CD4-positive, CD25-positive, alpha-beta regulatory T cell (primary cell): ENCODE results near the gene HTT-AS. TPM values are rescaled to one million over a fixed set of nuclear protein-coding genes. Genes with fewer than 3 reads are reported as not detected.
A peak's percentile ranks its signal among the peaks of the same experiment; 100 is the strongest.
"Not testable (repeated sequence)": the region's sequence is repeated elsewhere in the genome, so short reads cannot be mapped to it uniquely, and the experiment has no call there.

ENCODE experiments used
- ATAC-seq, 2 donors: fragments of 150-1000 bp; cut with Tn5 transposase; one replicate each; pipeline ENCODE4 v1.10.0; 2021; ENCODE audit warnings: low read depth in 2 of 2, moderate number of reproducible peaks in 2 of 2, moderate library complexity in 1 of 2
- DNase-seq, 3 donors: peaks; one replicate each; pipeline versions ENCODE4 v3.0.0 to v3.0.0-alpha.2; 2012 to 2022; ENCODE audit warnings: mixed read lengths in 1 of 3
- H3K27ac ChIP-seq: one replicate; pipeline ENCODE4 v1.7.0; 2013; ENCODE audit warnings: mild to moderate bottlenecking, low read length; ENCODE audit not compliant: insufficient read depth, poor library complexity, severe bottlenecking
- H3K27me3 ChIP-seq: one replicate; pipeline ENCODE4 v1.7.0; 2013; ENCODE audit warnings: low read length; ENCODE audit not compliant: control insufficient read depth, insufficient read depth
- H3K36me3 ChIP-seq: one replicate; pipeline ENCODE4 v1.7.0; 2013; ENCODE audit warnings: mild to moderate bottlenecking, low read length, moderate library complexity; ENCODE audit not compliant: control insufficient read depth, insufficient read depth
- H3K4me1 ChIP-seq: 2 replicates; pipeline ENCODE4 v1.7.0; 2013; ENCODE audit warnings: mild to moderate bottlenecking, low read length; ENCODE audit not compliant: insufficient read depth, control insufficient read depth, poor library complexity, severe bottlenecking
- H3K4me3 ChIP-seq: one replicate; pipeline ENCODE4 v1.7.0; 2013; ENCODE audit warnings: low read depth, mild to moderate bottlenecking, low read length, moderate library complexity
- H3K9me3 ChIP-seq, 2 experiments: 1 replicate in 1 of 2; 2 replicates in 1 of 2; pipeline ENCODE4 v1.7.0; 2013; ENCODE audit warnings: low read length in 2 of 2, mild to moderate bottlenecking in 1 of 2, moderate library complexity in 1 of 2; ENCODE audit not compliant: control insufficient read depth in 2 of 2
- H3K27ac Mint-ChIP-seq, 3 donors: one replicate each; pipeline ENCODE4 v1.8.0; 2020 to 2022; ENCODE audit warnings: mild to moderate bottlenecking in 3 of 3, mixed read lengths in 3 of 3, moderate library complexity in 2 of 3
- H3K27me3 Mint-ChIP-seq: one replicate; pipeline ENCODE4 v1.8.0; 2022; ENCODE audit warnings: mild to moderate bottlenecking, mixed read lengths
- H3K36me3 Mint-ChIP-seq: one replicate; pipeline ENCODE4 v1.8.0; 2020; ENCODE audit warnings: mixed read lengths
- H3K4me1 Mint-ChIP-seq, 4 donors: one replicate each; pipeline ENCODE4 v1.8.0; 2020 to 2022; ENCODE audit warnings: mixed read lengths in 4 of 4, mild to moderate bottlenecking in 1 of 4
- H3K4me3 Mint-ChIP-seq, 4 donors: one replicate each; pipeline ENCODE4 v1.8.0; 2020 to 2022; ENCODE audit warnings: mild to moderate bottlenecking in 4 of 4, mixed read lengths in 4 of 4, moderate library complexity in 3 of 4
- H3K9me3 Mint-ChIP-seq, 7 donors: one replicate each; pipeline ENCODE4 v1.8.0; 2020 to 2022; ENCODE audit warnings: mixed read lengths in 7 of 7, mild to moderate bottlenecking in 3 of 7, moderate library complexity in 2 of 7
- polyA plus RNA-seq, 4 donors: library from polyadenylated mRNA; unstranded; fragments of 300-500 nt; fragmentation: Illumina TruSeq; gene quantifications; one replicate each; pipeline ENCODE4 v1.2.3, GENCODE V29; 2021
- total RNA-seq: library from RNA; stranded (reverse); gene quantifications from one replicate; pipeline ENCODE4 v1.2.3, GENCODE V29; 2022

HTT-AS gene
- total and polyA plus RNA-seq, 5 donors from 2014 or later: not detected

GRCh38 chr4:3066836-3067400 is 7.4 kb downstream of the HTT-AS start:
- ATAC-seq: no peak
- H3K36me3 Mint-ChIP-seq: peaks cover 9% of the 10 kb centered on the region

GRCh38 chr4:3065551-3065950 is 8.8 kb downstream of the HTT-AS start:
- Mint-ChIP-seq H3K27me3 (peaks cover 15% of the 10 kb centered on the region), H3K9me3 (peaks cover 0 to 8% (median 1%) of the 10 kb centered on the region in 7 donors), H3K27ac (no peak overlapping the region), H3K4me3 (no peak overlapping the region), H3K4me1 (no peaks in the 10 kb centered on the region), H3K36me3 (peaks cover 9% of the 10 kb centered on the region)
- ATAC-seq: no peak
- no peak overlapping the region for H3K4me3 ChIP-seq
- peaks cover 2% of the 10 kb centered on the region for H3K36me3 ChIP-seq
- no peak for DNase-seq
- H3K4me1 ChIP-seq: no peaks in the 10 kb centered on the region
- H3K27me3 ChIP-seq: no peaks in the 10 kb centered on the region
- no peak overlapping the region for H3K27ac ChIP-seq
- H3K9me3 ChIP-seq: no peaks in the 10 kb centered on the region

More at GRCh38 chr4:3066836-3067400, 7.4 kb downstream of the HTT-AS start:
- H3K4me3 Mint-ChIP-seq: peak overlapping the region in 1 of 4 donors; percentile 17
- Histone ChIP-seq H3K36me3 (peaks cover 2% of the 10 kb centered on the region), H3K9me3 (no peaks in the 10 kb centered on the region), H3K4me1 (no peaks in the 10 kb centered on the region), H3K27ac (no peak overlapping the region), H3K4me3 (no peak overlapping the region), H3K27me3 (no peaks in the 10 kb centered on the region)
- H3K27ac Mint-ChIP-seq: no peak overlapping the region
- peaks cover 11% of the 10 kb centered on the region for H3K27me3 Mint-ChIP-seq
- peaks cover 0 to 8% (median 1%) of the 10 kb centered on the region in 7 donors for H3K9me3 Mint-ChIP-seq
- no peaks in the 10 kb centered on the region for H3K4me1 Mint-ChIP-seq
- no peak for DNase-seq

- Histone ChIP-seq H3K36me3 (peaks cover 2% of the 10 kb centered on the region), H3K9me3 (no peaks in the 10 kb centered on the region), H3K4me1 (no peaks in the 10 kb centered on the region), H3K27me3 (no peaks in the 10 kb centered on the region), H3K4me3 (no peak overlapping the region), H3K27ac (no peak overlapping the region)
- DNase-seq: no peak
- H3K27ac Mint-ChIP-seq: peak overlapping the region in 1 of 3 donors; percentile 26
- H3K4me3 Mint-ChIP-seq: peak overlapping the region in 1 of 4 donors; percentile 53
- H3K36me3 Mint-ChIP-seq: peaks cover 9% of the 10 kb centered on the region
- no peak for ATAC-seq
- peaks cover 0 to 2% (median 0%) of the 10 kb centered on the region in 4 donors for H3K4me1 Mint-ChIP-seq
- peaks cover 15% of the 10 kb centered on the region for H3K27me3 Mint-ChIP-seq
- H3K9me3 Mint-ChIP-seq: peaks cover 0 to 6% (median 1%) of the 10 kb centered on the region in 7 donors
Measured at GRCh38 chr4:3062471-3062870, 11.9 kb downstream of the HTT-AS start.

- DNase-seq: no peak
- peaks cover 8% of the 10 kb centered on the region for H3K36me3 Mint-ChIP-seq
- no peak overlapping the region for H3K27ac ChIP-seq
- H3K4me3 ChIP-seq: no peak overlapping the region
- no peak overlapping the region for H3K4me3 Mint-ChIP-seq
- H3K27me3 ChIP-seq: no peaks in the 10 kb centered on the region
- H3K9me3 ChIP-seq: no peaks in the 10 kb centered on the region
- H3K27ac Mint-ChIP-seq: no peak overlapping the region
- H3K27me3 Mint-ChIP-seq: peaks cover 9% of the 10 kb centered on the region
- no peaks in the 10 kb centered on the region for H3K4me1 ChIP-seq
- peaks cover 2% of the 10 kb centered on the region for H3K36me3 ChIP-seq
- no peak for ATAC-seq
- peaks cover 0 to 9% (median 2%) of the 10 kb centered on the region in 7 donors for H3K9me3 Mint-ChIP-seq
- peaks cover 0 to 2% (median 0%) of the 10 kb centered on the region in 4 donors for H3K4me1 Mint-ChIP-seq
Measured at GRCh38 chr4:3060946-3061345, 13.4 kb downstream of the HTT-AS start.

- H3K27me3 ChIP-seq: no peaks in the 10 kb centered on the region
- Mint-ChIP-seq H3K27me3 (peaks cover 4% of the 10 kb centered on the region), H3K9me3 (peaks cover 0 to 13% (median 3%) of the 10 kb centered on the region in 7 donors), H3K4me1 (peaks cover 0 to 2% (median 0%) of the 10 kb centered on the region in 4 donors), H3K36me3 (peaks cover 12% of the 10 kb centered on the region), H3K4me3 (no peak overlapping the region), H3K27ac (no peak overlapping the region)
- H3K4me3 ChIP-seq: no peak overlapping the region
- no peak for DNase-seq
- ATAC-seq: no peak
- H3K27ac ChIP-seq: no peak overlapping the region
- no peaks in the 10 kb centered on the region for H3K36me3 ChIP-seq
- H3K9me3 ChIP-seq: peaks cover 0 to 8% of the 10 kb centered on the region in 2 experiments
- no peaks in the 10 kb centered on the region for H3K4me1 ChIP-seq
Measured at GRCh38 chr4:3059943-3060342, 14.4 kb downstream of the HTT-AS start.

GRCh38 chr4:3054169-3054759 is 20.1 kb downstream of the HTT-AS start:
- H3K36me3 Mint-ChIP-seq: peaks cover 12% of the 10 kb centered on the region
- no peaks in the 10 kb centered on the region for H3K36me3 ChIP-seq
- no peak overlapping the region for H3K27ac ChIP-seq
- peaks cover 0 to 13% (median 3%) of the 10 kb centered on the region in 7 donors for H3K9me3 Mint-ChIP-seq
- no peaks in the 10 kb centered on the region for H3K4me1 ChIP-seq
- H3K27me3 Mint-ChIP-seq: peaks cover 25% of the 10 kb centered on the region
- H3K27ac Mint-ChIP-seq: no peak overlapping the region
- no peaks in the 10 kb centered on the region for H3K4me1 Mint-ChIP-seq
- no peak overlapping the region for H3K4me3 Mint-ChIP-seq
- no peak for ATAC-seq
- H3K9me3 ChIP-seq: peaks cover 0 to 8% of the 10 kb centered on the region in 2 experiments
- no peak overlapping the region for H3K4me3 ChIP-seq
- no peaks in the 10 kb centered on the region for H3K27me3 ChIP-seq
- no peak for DNase-seq

GRCh38 chr4:3051141-3051897 is 23.0 kb downstream of the HTT-AS start:
- H3K27me3 Mint-ChIP-seq: peaks cover 39% of the 10 kb centered on the region
- not testable (repeated sequence) for H3K9me3 Mint-ChIP-seq, H3K9me3 ChIP-seq, H3K27me3 ChIP-seq, H3K27ac Mint-ChIP-seq, DNase-seq, H3K4me3 ChIP-seq, H3K36me3 Mint-ChIP-seq, H3K4me3 Mint-ChIP-seq, H3K27ac ChIP-seq, ATAC-seq, H3K36me3 ChIP-seq
- H3K4me1 ChIP-seq: peaks cover 11% of the 10 kb centered on the region
- peaks cover 0 to 11% (median 8%) of the 10 kb centered on the region in 4 donors for H3K4me1 Mint-ChIP-seq
